ENCODE measurements around the gene TRPV5. TPM values are rescaled to one million over a fixed set of nuclear protein-coding genes. Genes with fewer than 3 reads are reported as not detected.

Gene TRPV5
- total RNA-seq, 6 experiments from 2014 or later = not detected

- intact Hi-C loops (cut with DNase I) = no loop called here
- no peak overlapping the region for H3K4me3 ChIP-seq
- DNase-seq (no peak), ATAC-seq (no peak)
- H3K9me3 ChIP-seq = no peaks in the 10 kb centered on the region
- no peak overlapping the region for H3K27ac ChIP-seq
- TF ChIP-seq, protein P1, sequence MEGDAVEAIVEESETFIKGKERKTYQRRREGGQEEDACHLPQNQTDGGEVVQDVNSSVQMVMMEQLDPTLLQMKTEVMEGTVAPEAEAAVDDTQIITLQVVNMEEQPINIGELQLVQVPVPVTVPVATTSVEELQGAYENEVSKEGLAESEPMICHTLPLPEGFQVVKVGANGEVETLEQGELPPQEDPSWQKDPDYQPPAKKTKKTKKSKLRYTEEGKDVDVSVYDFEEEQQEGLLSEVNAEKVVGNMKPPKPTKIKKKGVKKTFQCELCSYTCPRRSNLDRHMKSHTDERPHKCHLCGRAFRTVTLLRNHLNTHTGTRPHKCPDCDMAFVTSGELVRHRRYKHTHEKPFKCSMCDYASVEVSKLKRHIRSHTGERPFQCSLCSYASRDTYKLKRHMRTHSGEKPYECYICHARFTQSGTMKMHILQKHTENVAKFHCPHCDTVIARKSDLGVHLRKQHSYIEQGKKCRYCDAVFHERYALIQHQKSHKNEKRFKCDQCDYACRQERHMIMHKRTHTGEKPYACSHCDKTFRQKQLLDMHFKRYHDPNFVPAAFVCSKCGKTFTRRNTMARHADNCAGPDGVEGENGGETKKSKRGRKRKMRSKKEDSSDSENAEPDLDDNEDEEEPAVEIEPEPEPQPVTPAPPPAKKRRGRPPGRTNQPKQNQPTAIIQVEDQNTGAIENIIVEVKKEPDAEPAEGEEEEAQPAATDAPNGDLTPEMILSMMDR (IDR thresholded peaks at IDR 0.05) = no peak
- no peak for TF ChIP-seq POLR2A (IDR thresholded peaks at IDR 0.05)
- WGBS (ENCODE audit: insufficient coverage, low coverage, low lambda C conversion rate, missing lambda C conversion rate) = 24% methylated on average over 2 of the region's 3 CpGs
- no peaks in the 10 kb centered on the region for H3K4me1 ChIP-seq
- H3K36me3 ChIP-seq = no peaks in the 10 kb centered on the region
- no peaks in the 10 kb centered on the region for H3K27me3 ChIP-seq
Measured at GRCh38 chr7:142945001-142945400, 11.5 kb upstream of the TRPV5 start.

DNA sequence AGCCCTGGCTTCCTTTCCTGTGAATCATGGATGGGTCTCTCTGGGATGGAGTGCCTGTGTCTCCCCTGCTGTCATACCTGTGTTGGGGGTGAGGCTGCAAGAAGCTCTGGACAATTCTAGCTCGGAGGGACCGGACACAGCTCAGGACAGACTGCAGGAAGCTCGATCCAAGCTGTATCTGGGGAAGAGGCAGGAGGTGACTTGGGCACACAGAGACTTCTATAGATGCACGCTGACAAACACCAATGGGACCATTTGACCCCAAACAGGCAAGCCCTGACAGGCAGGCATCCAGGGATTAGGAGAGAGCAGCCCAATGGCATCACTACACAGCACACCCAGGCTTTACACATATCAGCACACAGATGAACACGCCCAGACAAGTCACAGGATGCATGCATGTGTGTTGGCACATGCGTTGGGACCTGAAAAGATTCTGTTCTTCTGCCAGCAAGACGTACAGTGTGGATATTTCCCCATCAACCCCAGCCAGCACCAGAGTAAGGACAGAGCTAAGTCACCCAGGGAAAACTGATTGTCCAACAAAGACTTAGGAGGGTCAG is 10.2 kb upstream of the TRPV5 start:
- intact Hi-C loops (cut with DNase I) = no loop called here
- H3K9me3 ChIP-seq = no peaks in the 10 kb centered on the region
- no peaks in the 10 kb centered on the region for H3K27me3 ChIP-seq
- H3K4me1 ChIP-seq = no peaks in the 10 kb centered on the region
- no peak overlapping the region for H3K27ac ChIP-seq
- H3K36me3 ChIP-seq = no peaks in the 10 kb centered on the region
- no peak for ATAC-seq
- TF ChIP-seq, protein P1 (IDR thresholded peaks at IDR 0.05) = no peak
- no peak for TF ChIP-seq POLR2A (IDR thresholded peaks at IDR 0.05)
- DNase-seq = no peak
- 40% methylated on average over 1 of the region's 7 CpGs for WGBS (ENCODE audit: insufficient coverage, low coverage, low lambda C conversion rate, missing lambda C conversion rate)
- H3K4me3 ChIP-seq = no peak overlapping the region

GRCh38 chr7:142942746-142943145 is 9.2 kb upstream of the TRPV5 start:
- ATAC-seq (no peak), DNase-seq (no peak)
- no peaks in the 10 kb centered on the region for H3K27me3 ChIP-seq
- intact Hi-C loops (cut with DNase I) = no loop called here
- no peak overlapping the region for H3K27ac ChIP-seq
- H3K9me3 ChIP-seq = no peaks in the 10 kb centered on the region
- H3K36me3 ChIP-seq = no peaks in the 10 kb centered on the region
- H3K4me3 ChIP-seq = no peak overlapping the region
- no peaks in the 10 kb centered on the region for H3K4me1 ChIP-seq
- WGBS (ENCODE audit: insufficient coverage, low coverage, low lambda C conversion rate, missing lambda C conversion rate) = 88% methylated on average over 3 of the region's 6 CpGs
- no peak for TF ChIP-seq POLR2A (IDR thresholded peaks at IDR 0.05)
- TF ChIP-seq, protein P1 (IDR thresholded peaks at IDR 0.05) = no peak

DNA sequence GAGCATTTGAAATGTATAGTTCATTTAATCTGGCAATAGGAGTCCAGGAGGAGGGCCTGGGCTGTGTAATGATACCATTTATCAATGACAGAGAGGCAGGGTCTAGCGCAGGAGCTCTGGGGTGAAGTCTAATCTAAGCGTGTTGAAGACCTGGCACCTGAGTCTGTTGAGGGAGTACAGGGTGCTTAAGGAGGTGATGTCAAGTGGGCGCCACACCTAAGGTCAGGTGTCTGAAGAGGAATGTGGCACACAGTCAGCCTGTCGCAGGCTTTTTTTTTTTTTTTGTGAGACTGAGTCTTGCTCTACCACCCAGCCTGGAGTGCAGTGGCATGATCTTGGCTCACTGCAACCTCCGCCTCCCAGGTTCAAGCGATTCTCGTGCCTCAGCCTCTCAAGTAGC is 8.0 kb upstream of the TRPV5 start:
- no peaks in the 10 kb centered on the region for H3K36me3 ChIP-seq
- no peak overlapping the region for H3K27ac ChIP-seq
- ATAC-seq = no peak
- no peak for DNase-seq
- H3K9me3 ChIP-seq = no peaks in the 10 kb centered on the region
- intact Hi-C loops (cut with DNase I) = no loop called here
- H3K27me3 ChIP-seq = no peaks in the 10 kb centered on the region
- 73% methylated on average over 4 of the region's 7 CpGs for WGBS (ENCODE audit: insufficient coverage, low coverage, low lambda C conversion rate, missing lambda C conversion rate)
- no peaks in the 10 kb centered on the region for H3K4me1 ChIP-seq
- TF ChIP-seq POLR2A (IDR thresholded peaks at IDR 0.05) = no peak
- TF ChIP-seq, protein P1 (IDR thresholded peaks at IDR 0.05) = no peak
- H3K4me3 ChIP-seq = no peak overlapping the region
